Ramos (cell line): Measurements from ENCODE around the gene RALGPS1.

ENCODE experiments used
- in situ Hi-C: fragments of 300-500 bp; cut with MboI; formaldehyde crosslinking; loops from one replicate; pipeline ENCODE4 v1.14.3; 2022; ENCODE audit warnings: low sequenced_read_pairs; ENCODE audit not compliant: unreplicated experiment

Gene RALGPS1

DNA sequence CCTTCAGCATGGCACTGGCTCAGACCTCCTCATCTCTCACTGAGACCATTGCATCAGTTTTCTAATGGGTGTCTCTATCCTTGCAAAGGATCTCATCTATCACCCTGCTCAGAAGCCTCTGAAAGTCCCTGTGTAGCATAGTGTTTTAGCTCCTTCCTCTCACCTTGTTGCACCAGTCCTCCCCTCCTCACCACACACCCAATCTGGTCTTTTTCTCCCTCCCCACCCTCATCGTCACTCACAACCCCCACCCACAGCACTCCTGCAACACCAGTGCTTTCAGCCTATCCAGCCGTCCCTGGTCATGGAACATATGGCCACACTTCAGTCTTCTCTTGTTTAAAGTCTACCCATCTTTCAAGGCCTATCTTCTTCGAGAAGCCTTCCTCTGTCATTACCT lies 133.4 kb downstream of the RALGPS1 start:
- in situ Hi-C loops, result no loop called here

DNA sequence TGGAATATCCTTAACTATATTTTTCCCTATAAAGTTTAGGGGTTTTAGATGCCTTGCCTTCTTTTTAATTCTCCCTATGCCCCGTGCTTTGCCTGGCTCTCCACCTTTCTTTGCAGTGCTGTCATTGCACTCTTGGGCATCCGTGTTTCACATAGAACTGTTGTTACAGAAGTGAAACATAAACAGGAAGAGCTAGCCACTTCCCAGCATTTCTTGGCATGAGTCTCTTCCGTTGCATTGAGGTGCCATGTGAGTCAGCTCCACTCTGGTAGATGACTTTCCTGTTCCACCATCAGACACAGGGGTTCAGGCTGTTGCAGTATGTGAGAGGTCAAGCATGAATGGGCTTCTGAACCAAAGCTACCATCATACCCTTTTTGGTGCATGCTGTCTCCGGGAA lies 134.5 kb downstream of the RALGPS1 start:
- in situ Hi-C loops, result no loop called here

DNA sequence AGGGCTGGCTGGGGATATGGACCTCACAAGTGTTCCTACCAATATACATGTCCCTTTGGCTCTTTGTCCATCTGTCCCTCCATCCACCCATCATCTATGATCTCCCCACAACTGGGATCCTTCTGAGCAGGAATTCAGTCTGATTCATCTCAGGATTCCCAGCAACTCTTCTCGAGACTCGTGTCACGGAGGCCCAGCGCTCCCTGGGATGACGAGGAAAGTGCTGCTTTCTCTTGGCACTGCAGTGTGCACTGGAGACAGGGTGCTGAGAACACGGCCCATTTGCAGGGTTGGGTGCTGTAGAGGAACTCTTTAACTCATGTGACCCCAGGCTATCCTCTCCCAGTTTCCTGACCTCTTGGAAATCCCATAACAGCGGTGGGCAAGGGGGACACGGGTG lies 135.0 kb downstream of the RALGPS1 start:
- in situ Hi-C loops, result no loop called here

DNA sequence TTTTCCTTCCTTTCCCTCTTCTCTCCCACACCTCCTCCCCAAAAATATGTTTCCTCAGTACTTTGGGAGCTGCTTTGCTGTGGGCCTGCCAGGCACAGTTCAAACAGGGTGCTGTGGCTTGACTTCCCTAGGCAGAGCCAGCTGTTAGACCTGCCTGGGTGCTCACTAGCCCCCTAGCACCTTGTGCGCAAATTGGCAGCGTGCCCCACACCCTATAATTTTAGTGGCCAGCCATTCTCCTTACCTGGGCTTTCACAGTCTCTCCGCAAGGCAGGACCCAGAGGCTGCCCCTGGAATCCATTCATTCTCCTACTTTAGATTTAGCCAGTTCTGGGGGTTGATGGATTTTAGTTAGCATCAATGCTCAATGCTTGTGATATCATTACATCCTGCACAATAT lies 135.6 kb downstream of the RALGPS1 start:
- in situ Hi-C loops, result no loop called here

DNA sequence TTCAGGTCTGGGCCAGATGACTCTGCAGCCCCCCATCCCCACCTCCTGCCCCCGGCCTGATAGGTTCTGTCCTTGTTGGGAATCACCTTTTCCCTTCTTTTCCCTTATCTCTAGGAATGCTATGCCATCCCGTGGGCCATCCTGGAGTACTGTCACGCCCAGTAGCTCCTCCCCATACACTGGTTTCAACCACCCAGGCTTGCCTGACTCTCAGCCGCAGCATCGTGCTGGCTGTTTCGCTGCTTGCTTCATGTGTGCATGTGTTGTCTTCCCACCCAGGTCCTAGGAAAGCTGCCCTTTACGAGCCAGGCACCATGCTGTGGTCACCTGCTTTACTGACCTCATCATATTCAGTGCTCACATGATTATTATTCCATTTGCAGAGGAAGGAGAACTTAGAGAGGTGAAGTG lies 136.0 kb downstream of the RALGPS1 start:
- in situ Hi-C loops, result no loop called here

DNA sequence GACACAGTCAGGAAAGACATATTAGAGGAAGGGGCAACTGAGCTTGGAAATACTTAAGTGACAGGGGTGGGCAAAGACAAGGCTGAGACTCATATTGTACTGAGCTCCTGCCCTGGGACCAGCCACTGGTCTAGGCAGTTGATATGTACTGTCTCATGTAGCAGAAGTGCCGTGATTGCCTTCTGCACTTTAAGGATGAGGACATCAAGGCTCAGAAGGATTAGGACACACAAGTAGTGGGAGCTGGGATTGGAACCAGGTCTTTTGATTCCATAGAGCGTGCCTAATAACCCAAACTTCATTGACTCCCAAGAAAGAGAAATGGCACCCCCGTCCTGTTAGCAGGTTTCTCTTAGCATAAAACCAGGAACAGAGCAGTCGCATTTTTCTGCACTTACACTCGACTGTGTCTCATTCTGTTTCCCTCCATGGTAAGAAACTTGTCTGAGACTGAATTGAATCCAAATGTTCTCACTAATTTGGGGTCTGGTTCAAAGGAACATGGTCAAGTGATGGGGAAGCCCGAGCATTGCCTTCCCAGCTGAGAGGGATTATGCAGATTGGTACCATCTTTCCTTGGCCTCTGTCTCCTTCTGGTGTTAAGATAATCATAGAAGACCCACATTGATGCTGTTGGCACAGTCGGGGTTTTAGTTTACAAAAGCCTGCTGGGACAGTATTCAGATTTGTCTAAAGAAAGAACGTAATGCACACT lies 137.5 kb downstream of the RALGPS1 start:
- in situ Hi-C loops, result no loop called here

DNA sequence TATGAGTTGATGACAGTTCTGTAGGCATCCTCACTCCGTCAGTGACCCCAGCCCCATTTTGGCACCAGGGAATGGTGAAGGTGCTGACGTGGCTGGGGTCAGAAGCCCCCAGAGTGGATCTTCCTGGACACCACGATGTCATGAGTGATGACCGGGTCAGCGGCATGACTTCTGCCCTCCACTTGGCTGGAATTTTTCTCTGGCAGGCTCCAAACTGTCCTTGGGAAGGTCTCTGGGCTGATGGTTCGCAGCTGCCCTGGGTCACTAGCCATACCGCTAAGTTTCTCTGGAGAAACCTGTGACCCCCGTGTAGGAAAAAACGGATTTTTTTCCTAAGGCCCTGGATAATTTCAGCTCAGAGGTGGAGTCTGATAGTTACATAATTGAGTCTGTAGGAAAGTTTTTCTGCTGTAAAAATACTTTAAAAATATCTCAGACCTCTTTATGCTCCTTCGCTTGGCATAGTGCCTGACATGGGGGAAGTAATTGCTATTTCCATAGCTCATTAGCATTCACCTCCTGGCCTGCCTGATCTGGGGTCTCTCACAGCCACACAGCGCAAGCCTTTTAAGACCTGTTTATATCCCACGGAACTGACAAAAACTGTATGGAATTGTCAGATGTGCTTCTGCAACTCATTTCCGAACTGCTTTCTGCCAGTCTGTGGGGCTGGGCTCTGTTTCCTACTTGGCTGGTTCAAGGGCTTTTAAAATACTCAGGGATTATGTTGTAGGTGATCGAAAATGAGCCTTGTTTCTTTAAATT lies 138.7 kb downstream of the RALGPS1 start:
- in situ Hi-C loops, result no loop called here

DNA sequence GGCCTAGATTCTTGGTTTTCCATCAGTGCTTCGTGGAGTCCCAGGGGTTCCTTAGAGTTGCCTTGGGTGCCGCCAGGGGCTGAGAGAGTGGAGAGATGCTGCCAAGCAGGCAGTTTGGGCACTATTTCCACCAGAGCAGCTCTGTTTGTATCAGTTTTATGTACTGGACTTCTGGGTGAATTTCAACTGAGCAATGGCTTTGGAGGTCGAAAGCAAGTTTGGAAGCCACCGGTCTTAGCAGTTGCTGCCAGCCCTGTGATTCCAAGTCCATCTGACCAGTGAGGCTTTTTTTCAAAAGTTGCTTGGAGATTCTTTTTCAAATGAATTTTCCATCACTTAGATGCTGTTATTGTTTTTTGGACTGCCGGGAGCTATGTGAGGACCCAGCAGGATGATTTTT lies 139.4 kb downstream of the RALGPS1 start:
- in situ Hi-C loops, result no loop called here

DNA sequence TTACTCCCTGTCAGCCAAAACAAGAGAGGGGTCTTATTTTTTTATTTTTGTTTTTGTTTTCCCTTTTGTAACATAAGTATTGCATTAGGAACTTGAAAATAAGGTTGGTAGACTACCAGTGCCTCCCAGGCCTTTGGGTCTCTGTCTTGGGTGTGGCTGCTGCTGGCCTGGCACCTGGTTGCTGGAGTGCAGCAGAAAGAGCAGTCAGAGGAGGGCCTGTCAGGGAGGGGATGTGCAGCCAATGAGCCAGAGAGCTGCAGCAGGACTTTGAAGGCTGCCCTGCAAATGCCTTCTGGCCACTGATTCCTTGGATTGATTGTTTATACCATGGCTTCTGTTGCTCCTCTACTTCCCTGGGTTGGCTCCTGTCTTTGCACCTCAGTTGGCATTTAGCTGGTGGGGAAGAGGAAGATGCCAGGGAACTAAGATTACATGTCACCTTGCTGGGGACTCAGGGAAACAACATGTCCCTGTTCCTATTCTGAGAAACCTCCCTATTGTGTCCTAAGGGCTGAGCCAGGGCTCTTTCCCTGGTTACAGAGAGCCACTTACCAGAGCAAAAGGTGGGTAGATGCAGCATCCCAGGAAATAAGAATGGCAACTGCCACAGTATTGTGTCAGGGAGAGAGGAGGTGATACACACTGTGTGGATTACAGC lies 141.3 kb downstream of the RALGPS1 start:
- in situ Hi-C loops, result no loop called here

DNA sequence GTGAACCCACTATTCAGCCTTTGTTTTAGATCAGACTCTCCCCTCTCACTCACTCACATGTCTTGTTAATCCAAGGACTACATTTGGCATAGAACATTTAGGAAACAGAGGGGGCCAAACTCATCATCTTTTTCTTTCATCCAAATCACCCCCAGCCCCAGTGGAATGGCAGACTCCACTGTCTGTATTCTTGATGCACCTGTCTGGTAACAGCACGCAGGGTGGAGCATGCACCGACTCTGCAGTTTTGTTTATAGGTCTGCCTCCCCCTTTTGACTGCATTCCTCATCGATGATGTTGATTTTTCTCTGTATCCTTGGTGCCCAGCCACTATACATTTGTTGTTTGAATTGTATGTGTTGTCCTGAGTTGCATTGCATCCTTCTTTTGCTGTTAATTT lies 141.9 kb downstream of the RALGPS1 start:
- in situ Hi-C loops, result no loop called here

DNA sequence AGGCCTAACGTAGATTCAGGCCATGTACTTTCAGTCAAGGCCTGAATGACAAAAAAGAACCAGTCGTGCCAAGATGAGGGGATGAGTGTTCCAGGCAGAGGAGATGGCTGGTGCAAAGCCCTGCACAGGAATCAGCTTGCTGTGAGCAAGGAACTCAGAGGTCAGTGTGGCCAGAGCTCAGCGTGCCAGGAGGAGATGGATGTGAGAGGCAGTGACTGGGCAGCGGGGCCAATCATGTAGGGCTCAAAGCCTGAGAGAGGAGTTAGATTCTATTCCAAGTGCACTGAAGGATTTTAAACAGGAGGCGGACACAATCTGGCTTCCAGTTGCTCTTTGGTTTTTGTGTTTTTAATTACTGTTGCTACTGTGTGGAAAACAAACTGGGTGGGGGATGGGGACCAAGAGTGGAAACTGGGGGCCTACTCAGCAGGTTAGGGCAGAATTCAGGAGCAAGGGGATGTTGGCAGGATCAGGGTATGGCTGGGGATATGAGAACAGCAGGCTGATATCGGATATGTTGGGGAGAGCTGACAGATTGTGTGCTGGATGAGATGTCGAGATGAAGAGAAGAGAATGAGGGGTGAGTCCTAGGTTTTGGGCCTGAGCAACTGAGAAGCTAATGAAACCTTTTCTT lies 143.5 kb downstream of the RALGPS1 start:
- in situ Hi-C loops, result no loop called here

DNA sequence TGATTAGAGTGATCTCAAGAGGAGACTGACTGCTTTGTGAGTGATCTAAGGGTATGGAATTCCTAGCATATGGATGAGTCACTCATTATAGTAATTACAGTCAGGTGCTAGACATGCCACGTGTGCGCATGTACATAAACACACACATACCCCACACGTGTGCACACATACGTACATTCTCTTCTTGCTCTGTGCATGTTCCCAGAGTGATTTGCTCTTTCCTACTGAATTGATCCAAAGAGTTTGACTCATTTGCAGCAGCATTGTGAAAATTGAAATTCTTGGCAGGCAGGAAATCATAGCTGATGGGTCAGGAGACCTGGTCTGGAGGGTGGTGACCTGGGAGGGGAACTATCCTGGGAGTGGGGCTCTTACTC lies 144.1 kb downstream of the RALGPS1 start:
- in situ Hi-C loops, result no loop called here

DNA sequence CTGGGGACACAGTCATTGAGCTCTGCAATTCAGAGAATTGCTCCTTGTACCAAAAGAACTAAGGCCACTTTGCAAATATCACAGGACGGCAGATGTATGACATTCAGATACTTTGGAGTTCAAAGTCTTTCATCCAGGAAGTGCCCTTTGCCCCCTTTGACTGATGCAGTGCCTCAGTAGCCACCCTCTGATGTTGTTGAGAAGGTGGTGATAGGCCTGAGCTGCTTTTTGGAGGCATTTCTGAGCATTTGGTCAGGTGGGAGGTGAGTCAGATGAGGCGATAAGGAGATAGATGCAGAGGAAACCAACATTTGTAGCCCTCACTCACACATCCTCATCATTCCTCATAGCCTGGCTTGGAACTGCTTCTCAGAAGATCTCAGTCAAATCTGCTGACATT lies 144.4 kb downstream of the RALGPS1 start:
- in situ Hi-C loops, result no loop called here

DNA sequence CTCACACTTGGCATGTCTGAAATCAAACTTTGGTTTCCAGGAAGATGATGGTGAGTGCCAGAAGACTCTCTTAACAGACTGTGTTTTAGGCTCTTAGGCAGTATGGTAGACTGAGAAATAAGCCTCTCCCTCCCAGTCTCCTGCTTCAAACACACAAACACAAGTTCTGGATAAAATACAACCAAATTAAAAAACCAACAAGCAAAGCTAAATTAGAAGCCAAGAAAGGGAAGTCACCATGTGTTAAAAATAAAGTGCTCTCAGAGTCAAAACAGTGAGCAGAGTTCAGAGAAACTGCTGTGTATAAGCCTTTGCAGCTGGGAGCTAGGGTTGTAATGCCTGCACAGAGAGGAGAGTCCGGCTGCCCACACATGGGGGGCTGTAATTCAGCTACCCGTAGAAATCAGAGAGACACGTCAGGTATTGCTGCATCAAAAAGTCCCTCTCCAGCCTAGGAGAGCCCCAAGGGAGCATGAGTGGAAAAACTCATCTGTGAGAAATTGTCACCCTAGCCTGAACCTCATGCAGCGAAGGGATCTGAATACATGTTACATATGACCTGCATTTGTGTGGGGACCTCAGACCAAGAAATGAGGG lies 145.3 kb downstream of the RALGPS1 start:
- in situ Hi-C loops, result no loop called here

DNA sequence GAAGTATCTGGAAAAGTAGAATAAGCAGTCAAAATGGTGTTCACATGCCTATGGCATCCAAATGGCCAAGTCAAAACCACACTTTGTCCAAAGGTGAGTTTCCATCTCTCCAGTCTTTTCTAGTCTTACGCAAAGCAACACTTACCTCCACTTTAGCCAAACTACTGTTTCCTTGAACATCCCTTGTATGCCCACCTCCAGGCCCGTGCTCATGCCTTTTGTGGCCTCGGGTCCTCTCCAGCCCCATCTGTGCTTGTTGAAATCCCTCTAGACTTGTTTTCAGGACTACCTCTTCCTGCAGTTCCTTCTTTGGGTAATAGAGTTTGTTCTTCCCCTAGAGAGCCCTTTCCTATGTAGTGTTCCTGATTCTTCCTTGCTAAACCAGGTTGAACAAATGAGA lies 146.8 kb downstream of the RALGPS1 start:
- in situ Hi-C loops, result no loop called here

DNA sequence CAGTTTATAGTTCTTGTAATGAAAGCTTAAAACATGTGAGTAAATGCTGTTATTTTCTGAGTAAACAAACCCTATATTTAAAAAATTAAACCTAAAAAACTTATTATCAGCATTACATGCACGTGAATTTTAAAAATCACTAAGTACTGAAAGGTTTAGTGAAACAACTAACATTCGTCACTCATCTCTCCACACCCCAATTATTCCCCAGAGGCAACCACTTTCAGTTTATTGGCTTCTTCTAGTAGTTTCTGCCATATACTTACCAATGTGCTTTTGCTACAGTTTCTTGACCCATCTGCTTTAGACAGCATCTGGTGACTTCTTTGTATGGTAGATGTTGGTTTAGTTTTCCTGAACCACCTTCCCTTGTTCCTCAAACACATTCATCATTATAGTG lies 149.8 kb downstream of the RALGPS1 start:
- in situ Hi-C loops, result no loop called here

DNA sequence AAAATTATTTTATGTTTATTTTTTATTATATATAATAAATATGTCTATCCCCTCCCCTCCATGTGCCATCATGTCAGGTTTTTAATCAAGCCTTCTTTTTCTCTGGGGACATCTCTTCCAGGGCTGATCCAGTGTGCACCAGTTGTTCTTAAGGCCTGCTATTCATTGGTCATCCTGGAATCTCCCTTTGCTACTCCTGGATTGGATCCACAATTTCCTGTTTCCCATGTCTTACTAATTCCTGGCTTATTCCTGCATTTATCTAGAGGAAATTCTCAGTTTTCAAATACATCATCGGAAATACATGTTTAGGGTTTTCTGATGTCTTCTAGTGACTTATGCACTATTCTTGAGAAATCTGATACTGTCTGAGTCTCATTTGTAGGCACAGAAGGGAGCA lies 151.0 kb downstream of the RALGPS1 start:
- in situ Hi-C loops, result no loop called here

DNA sequence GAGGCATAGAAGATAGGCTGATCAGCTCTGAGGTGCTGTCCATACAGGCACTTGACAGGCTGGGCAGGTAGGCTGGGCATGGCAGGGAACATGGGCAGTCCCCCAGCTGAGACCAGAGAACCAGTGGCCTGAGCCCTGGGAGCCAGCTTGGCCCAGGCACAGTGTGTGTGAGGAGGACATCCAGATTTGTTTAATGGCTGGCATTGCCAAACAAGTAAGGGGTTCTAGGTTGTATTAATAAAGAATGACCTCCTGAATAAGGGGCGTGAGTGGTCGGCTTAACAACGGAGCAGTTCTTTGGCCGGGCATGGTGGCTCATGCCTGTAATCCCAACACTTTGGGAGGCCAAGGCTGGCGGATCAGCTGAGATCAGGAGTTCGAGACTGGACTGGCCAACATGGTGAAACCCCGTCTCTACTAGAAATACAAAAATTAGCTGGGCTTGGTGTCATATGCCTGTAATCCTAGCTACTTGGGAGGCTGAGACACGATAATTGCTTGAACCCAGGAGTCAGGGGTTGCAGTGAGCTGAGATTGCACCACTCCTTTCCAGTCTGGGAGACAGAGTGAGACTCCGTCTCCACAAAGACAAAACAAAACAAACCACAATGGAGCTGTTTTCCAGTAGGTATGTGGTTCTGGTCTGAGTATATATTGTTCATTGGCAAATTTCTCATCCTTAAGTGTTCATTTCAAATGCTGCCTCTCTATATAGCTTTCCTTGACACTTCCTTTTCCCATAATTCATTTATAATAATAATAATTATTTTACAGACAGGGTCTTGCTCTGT lies 151.7 kb downstream of the RALGPS1 start:
- in situ Hi-C loops, result no loop called here

DNA sequence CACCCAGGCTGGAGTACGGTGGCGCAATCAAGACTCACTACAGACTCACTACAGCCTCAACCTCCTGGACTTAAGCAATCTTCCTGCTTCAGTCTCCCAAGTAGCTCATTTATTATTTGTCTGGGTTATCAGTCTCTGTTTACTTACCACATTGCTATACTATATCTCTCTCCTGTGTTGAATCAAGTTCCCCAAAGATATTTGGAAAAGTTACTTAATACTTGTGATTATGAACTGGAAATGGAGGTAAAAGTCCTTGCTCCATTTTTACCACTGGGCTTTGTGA lies 152.2 kb downstream of the RALGPS1 start:
- in situ Hi-C loops, result no loop called here

DNA sequence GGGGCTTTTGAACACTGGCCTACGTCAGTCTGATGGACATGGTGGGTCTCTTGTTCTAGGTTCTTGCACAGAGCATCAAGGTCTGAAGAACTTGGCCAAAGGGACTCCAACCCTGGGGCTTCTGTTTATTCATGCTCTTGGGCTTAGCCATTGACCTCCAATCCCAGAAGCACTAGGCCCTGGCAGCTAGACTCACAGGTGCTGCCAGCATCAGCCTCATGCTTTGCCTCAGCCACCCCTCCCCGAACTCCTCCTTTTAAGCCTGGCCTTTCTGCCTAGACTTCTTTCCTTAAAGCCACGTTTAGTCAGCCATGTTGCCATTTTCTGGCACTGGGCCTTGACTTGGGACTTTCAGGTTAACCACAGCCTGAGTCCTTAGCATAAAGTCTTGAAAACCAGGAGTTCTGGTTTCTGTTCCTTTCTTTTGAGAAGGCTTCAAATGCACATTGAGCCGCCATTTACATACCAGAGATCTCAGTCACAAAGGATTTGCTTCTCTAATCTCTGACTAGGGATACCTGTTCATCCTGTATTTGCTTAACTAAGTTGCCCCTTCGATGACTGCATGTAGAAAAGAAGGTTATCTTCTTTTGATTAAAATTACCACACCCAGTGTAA lies 153.1 kb downstream of the RALGPS1 start:
- in situ Hi-C loops, result no loop called here
